HEK293 (cell line): ENCODE data around the gene TPST1.

Experiments used
- FEZF1 ChIP-seq: fragments of 450-650 bp; formaldehyde crosslinking; IDR thresholded peaks from 2 replicates; pipeline ENCODE4 v1.5.1; 2016; ENCODE audit warnings: missing biosample characterization, missing genetic modification characterization
- GLI4 ChIP-seq: fragments of 450-650 bp; formaldehyde crosslinking; IDR thresholded peaks from 2 replicates; pipeline ENCODE4 v1.5.1; 2016; ENCODE audit warnings: missing biosample characterization, missing genetic modification characterization
- GLIS2 ChIP-seq: fragments of 450-650 bp; formaldehyde crosslinking; IDR thresholded peaks from 2 replicates; pipeline ENCODE4 v1.5.1; 2016; ENCODE audit warnings: missing biosample characterization, missing genetic modification characterization
- HOXA7 ChIP-seq: sonication (generic); formaldehyde crosslinking; IDR thresholded peaks from 2 replicates; pipeline ENCODE4 v1.8.1; 2022; ENCODE audit warnings: missing genetic modification reagents, borderline replicate concordance
- MYNN ChIP-seq: fragments of 450-650 bp; formaldehyde crosslinking; IDR thresholded peaks from 2 replicates; pipeline ENCODE4 v1.5.1; 2016; ENCODE audit warnings: missing biosample characterization, missing genetic modification characterization, borderline replicate concordance
- MZF1 ChIP-seq: fragments of 450-650 bp; formaldehyde crosslinking; IDR thresholded peaks from 2 replicates; pipeline ENCODE4 v1.5.1; 2017; ENCODE audit warnings: missing biosample characterization, missing genetic modification characterization, borderline replicate concordance
- REPIN1 ChIP-seq: fragments of 450-650 bp; formaldehyde crosslinking; IDR thresholded peaks from 2 replicates; pipeline ENCODE4 v1.5.1; 2017; ENCODE audit warnings: missing biosample characterization, missing genetic modification characterization, low read depth
- ZBTB20 ChIP-seq: fragments of 450-650 bp; formaldehyde crosslinking; IDR thresholded peaks from 2 replicates; pipeline ENCODE4 v1.5.1; 2016; ENCODE audit warnings: missing biosample characterization, missing genetic modification characterization
- ZFP69B ChIP-seq: fragments of 450-650 bp; formaldehyde crosslinking; IDR thresholded peaks from 2 replicates; pipeline ENCODE4 v1.5.1; 2016; ENCODE audit warnings: missing biosample characterization, missing genetic modification characterization
- ZNF114 ChIP-seq: fragments of 450-650 bp; formaldehyde crosslinking; IDR thresholded peaks from 2 replicates; pipeline ENCODE4 v1.5.0; 2017; ENCODE audit warnings: missing biosample characterization, missing genetic modification characterization
- ZNF146 ChIP-seq: fragments of 450-650 bp; formaldehyde crosslinking; IDR thresholded peaks from 2 replicates; pipeline ENCODE4 v1.5.1; 2016; ENCODE audit warnings: missing biosample characterization, missing genetic modification characterization
- ZNF16 ChIP-seq: fragments of 450-650 bp; formaldehyde crosslinking; IDR thresholded peaks from 2 replicates; pipeline ENCODE4 v1.5.1; 2016; ENCODE audit warnings: low read depth, missing biosample characterization, missing genetic modification characterization
- ZNF24 ChIP-seq: fragments of 450-650 bp; formaldehyde crosslinking; IDR thresholded peaks from 2 replicates; pipeline ENCODE4 v1.5.1; 2016; ENCODE audit warnings: missing biosample characterization, missing genetic modification characterization
- ZNF248 ChIP-seq: fragments of 450-650 bp; formaldehyde crosslinking; IDR thresholded peaks from 2 replicates; pipeline ENCODE4 v1.5.1; 2017; ENCODE audit warnings: missing biosample characterization, missing genetic modification characterization
- ZNF423 ChIP-seq: fragments of 450-650 bp; formaldehyde crosslinking; IDR thresholded peaks from 2 replicates; pipeline ENCODE4 v1.5.1; 2016; ENCODE audit warnings: missing biosample characterization, missing genetic modification characterization
- ZNF48 ChIP-seq: fragments of 450-650 bp; formaldehyde crosslinking; IDR thresholded peaks from 2 replicates; pipeline ENCODE4 v1.5.1; 2016; ENCODE audit warnings: missing biosample characterization, missing genetic modification characterization
- ZNF596 ChIP-seq: fragments of 450-650 bp; IDR thresholded peaks from 2 replicates; pipeline ENCODE4 v1.5.0; 2018; ENCODE audit warnings: missing biosample characterization, mild to moderate bottlenecking, missing genetic modification characterization, moderate library complexity
- ZNF629 ChIP-seq: fragments of 450-650 bp; formaldehyde crosslinking; IDR thresholded peaks from 2 replicates; pipeline ENCODE4 v1.5.1; 2017; ENCODE audit warnings: missing biosample characterization, missing genetic modification characterization
- ZNF76 ChIP-seq: fragments of 450-650 bp; formaldehyde crosslinking; IDR thresholded peaks from 2 replicates; pipeline ENCODE4; 2016; ENCODE audit warnings: low read depth, missing biosample characterization, missing genetic modification characterization, borderline replicate concordance
- ZNF792 ChIP-seq: fragments of 450-650 bp; formaldehyde crosslinking; IDR thresholded peaks from 2 replicates; pipeline ENCODE4 v1.5.1; 2016; ENCODE audit warnings: missing biosample characterization, missing genetic modification characterization
- TF ChIP-seq, protein P1 (sequence below): fragments of 450-650 bp; formaldehyde crosslinking; IDR thresholded peaks from 2 replicates; pipeline ENCODE4 v1.5.1; 2016; ENCODE audit warnings: missing biosample characterization, missing genetic modification characterization, low read depth
- TF ChIP-seq, protein P2 (sequence below): fragments of 450-650 bp; formaldehyde crosslinking; IDR thresholded peaks from 2 replicates; pipeline ENCODE4 v1.5.1; 2016; ENCODE audit warnings: missing biosample characterization, missing genetic modification characterization
- TF ChIP-seq, protein P3 (sequence below): fragments of 450-650 bp; formaldehyde crosslinking; IDR thresholded peaks from 2 replicates; pipeline ENCODE4 v1.5.1; 2017; ENCODE audit warnings: missing biosample characterization, mild to moderate bottlenecking, missing genetic modification characterization, moderate library complexity
- TF ChIP-seq, protein P4 (sequence below): fragments of 450-650 bp; formaldehyde crosslinking; conservative IDR thresholded peaks from 2 replicates; pipeline ENCODE4 v1.5.1; 2016; ENCODE audit warnings: low read depth, missing biosample characterization, missing genetic modification characterization
- TF ChIP-seq, protein P5 (sequence below): fragments of 450-650 bp; formaldehyde crosslinking; IDR thresholded peaks from 2 replicates; pipeline ENCODE4; 2016; ENCODE audit warnings: missing biosample characterization, missing genetic modification characterization
- TF ChIP-seq, protein P6 (sequence below): fragments of 450-650 bp; IDR thresholded peaks from 2 replicates; pipeline ENCODE4 v1.5.1; 2018; ENCODE audit warnings: missing biosample characterization, mild to moderate bottlenecking, missing genetic modification characterization

TPST1 gene

DNA sequence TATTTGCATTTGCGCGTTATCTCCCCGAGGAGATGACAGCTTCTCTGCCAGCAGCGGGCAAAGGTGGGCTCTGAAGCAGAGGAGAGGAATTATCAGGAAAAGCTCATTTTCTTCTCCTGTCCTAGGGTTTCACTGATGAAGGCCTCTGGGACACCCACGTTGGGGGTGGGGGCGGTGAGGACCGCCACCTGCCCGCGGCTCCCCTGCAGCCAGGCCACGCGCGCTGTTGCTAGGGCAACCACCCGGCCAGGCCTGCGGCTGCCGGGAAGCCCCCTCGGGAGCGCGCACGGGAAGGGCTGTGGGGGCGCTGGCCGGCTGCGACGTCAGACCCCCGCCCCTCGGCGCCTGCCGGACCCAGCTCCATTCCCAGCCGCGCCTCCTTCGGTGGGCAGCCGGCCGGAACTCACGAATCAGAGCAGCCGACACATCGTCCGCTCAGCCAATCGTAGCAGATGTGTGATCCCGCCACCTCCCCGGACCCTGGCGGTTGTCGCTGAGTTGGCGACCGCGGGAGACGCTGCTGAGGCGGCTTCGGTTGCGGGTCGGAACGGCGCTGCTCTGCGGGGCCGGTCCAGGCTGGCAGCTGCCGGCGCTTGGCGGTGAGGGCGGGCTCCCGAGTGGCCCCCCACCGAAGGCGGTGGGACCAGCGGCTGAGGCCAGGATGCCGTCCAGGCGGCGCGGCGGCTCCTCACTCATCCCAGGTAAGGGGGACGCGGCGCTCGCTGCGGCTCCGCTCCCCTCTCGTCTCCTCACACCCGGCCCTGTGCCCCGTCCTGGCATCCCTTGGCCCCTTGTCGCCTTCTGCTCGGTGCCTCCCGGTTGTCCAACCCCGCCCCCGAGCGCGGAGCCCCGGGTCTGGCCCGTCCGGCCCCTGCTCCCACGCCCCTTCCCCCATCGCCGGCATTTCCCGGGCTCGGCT is at the start of gene TPST1 (continued):
- TF ChIP-seq, protein P1, sequence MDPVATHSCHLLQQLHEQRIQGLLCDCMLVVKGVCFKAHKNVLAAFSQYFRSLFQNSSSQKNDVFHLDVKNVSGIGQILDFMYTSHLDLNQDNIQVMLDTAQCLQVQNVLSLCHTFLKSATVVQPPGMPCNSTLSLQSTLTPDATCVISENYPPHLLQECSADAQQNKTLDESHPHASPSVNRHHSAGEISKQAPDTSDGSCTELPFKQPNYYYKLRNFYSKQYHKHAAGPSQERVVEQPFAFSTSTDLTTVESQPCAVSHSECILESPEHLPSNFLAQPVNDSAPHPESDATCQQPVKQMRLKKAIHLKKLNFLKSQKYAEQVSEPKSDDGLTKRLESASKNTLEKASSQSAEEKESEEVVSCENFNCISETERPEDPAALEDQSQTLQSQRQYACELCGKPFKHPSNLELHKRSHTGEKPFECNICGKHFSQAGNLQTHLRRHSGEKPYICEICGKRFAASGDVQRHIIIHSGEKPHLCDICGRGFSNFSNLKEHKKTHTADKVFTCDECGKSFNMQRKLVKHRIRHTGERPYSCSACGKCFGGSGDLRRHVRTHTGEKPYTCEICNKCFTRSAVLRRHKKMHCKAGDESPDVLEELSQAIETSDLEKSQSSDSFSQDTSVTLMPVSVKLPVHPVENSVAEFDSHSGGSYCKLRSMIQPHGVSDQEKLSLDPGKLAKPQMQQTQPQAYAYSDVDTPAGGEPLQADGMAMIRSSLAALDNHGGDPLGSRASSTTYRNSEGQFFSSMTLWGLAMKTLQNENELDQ (tag by site-specific recombination): no peak
- TF ChIP-seq ZNF629: peak; percentile 56
- TF ChIP-seq ZNF24 (tag by site-specific recombination): no peak
- no peak for TF ChIP-seq ZBTB20 (tag by site-specific recombination)
- TF ChIP-seq ZNF16 (tag by site-specific recombination): no peak
- peak; percentile 94 for TF ChIP-seq GLIS2 (tag by site-specific recombination)
- no peak for TF ChIP-seq MZF1
- no peak for TF ChIP-seq REPIN1 (tag by site-specific recombination)
- peak; percentile 60; the same call in 1 of the 2 replicates for TF ChIP-seq ZNF76 (tag by site-specific recombination)
- TF ChIP-seq, protein P2, sequence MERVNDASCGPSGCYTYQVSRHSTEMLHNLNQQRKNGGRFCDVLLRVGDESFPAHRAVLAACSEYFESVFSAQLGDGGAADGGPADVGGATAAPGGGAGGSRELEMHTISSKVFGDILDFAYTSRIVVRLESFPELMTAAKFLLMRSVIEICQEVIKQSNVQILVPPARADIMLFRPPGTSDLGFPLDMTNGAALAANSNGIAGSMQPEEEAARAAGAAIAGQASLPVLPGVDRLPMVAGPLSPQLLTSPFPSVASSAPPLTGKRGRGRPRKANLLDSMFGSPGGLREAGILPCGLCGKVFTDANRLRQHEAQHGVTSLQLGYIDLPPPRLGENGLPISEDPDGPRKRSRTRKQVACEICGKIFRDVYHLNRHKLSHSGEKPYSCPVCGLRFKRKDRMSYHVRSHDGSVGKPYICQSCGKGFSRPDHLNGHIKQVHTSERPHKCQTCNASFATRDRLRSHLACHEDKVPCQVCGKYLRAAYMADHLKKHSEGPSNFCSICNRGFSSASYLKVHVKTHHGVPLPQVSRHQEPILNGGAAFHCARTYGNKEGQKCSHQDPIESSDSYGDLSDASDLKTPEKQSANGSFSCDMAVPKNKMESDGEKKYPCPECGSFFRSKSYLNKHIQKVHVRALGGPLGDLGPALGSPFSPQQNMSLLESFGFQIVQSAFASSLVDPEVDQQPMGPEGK (tag by site-specific recombination): peak; percentile 83
- TF ChIP-seq, protein P3, sequence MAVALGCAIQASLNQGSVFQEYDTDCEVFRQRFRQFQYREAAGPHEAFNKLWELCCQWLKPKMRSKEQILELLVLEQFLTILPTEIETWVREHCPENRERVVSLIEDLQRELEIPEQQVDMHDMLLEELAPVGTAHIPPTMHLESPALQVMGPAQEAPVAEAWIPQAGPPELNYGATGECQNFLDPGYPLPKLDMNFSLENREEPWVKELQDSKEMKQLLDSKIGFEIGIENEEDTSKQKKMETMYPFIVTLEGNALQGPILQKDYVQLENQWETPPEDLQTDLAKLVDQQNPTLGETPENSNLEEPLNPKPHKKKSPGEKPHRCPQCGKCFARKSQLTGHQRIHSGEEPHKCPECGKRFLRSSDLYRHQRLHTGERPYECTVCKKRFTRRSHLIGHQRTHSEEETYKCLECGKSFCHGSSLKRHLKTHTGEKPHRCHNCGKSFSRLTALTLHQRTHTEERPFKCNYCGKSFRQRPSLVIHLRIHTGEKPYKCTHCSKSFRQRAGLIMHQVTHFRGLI (tag by site-specific recombination): no peak
- no peak for TF ChIP-seq ZFP69B (tag by site-specific recombination)
- TF ChIP-seq ZNF146 (tag by site-specific recombination): no peak
- no peak for TF ChIP-seq HOXA7 (CRISPR knock-in tag)
- TF ChIP-seq ZNF423 (tag by site-specific recombination): no peak
- no peak for TF ChIP-seq ZNF248 (tag by site-specific recombination)
- TF ChIP-seq MYNN (tag by site-specific recombination): no peak
- TF ChIP-seq, protein P4, sequence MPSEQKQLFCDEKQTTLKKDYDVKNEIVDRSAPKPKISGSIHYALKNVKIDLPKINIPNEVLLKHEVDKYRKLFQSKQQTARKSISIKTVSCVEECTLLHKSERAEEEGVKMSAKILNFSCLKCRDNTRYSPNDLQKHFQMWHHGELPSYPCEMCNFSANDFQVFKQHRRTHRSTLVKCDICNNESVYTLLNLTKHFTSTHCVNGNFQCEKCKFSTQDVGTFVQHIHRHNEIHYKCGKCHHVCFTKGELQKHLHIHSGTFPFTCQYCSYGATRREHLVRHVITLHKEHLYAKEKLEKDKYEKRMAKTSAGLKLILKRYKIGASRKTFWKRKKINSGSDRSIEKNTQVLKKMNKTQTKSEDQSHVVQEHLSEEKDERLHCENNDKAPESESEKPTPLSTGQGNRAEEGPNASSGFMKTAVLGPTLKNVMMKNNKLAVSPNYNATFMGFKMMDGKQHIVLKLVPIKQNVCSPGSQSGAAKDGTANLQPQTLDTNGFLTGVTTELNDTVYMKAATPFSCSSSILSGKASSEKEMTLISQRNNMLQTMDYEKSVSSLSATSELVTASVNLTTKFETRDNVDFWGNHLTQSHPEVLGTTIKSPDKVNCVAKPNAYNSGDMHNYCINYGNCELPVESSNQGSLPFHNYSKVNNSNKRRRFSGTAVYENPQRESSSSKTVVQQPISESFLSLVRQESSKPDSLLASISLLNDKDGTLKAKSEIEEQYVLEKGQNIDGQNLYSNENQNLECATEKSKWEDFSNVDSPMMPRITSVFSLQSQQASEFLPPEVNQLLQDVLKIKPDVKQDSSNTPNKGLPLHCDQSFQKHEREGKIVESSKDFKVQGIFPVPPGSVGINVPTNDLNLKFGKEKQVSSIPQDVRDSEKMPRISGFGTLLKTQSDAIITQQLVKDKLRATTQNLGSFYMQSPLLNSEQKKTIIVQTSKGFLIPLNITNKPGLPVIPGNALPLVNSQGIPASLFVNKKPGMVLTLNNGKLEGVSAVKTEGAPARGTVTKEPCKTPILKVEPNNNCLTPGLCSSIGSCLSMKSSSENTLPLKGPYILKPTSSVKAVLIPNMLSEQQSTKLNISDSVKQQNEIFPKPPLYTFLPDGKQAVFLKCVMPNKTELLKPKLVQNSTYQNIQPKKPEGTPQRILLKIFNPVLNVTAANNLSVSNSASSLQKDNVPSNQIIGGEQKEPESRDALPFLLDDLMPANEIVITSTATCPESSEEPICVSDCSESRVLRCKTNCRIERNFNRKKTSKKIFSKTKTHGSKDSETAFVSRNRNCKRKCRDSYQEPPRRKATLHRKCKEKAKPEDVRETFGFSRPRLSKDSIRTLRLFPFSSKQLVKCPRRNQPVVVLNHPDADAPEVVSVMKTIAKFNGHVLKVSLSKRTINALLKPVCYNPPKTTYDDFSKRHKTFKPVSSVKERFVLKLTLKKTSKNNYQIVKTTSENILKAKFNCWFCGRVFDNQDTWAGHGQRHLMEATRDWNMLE (tag by site-specific recombination): no peak
- TF ChIP-seq, protein P5, sequence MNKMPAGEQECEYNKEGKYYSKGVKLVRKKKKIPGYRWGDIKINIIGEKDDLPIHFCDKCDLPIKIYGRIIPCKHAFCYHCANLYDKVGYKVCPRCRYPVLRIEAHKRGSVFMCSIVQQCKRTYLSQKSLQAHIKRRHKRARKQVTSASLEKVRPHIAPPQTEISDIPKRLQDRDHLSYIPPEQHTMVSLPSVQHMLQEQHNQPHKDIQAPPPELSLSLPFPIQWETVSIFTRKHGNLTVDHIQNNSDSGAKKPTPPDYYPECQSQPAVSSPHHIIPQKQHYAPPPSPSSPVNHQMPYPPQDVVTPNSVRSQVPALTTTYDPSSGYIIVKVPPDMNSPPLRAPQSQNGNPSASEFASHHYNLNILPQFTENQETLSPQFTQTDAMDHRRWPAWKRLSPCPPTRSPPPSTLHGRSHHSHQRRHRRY: no peak
- no peak for TF ChIP-seq ZNF596 (tag by site-specific recombination)
- TF ChIP-seq ZNF114 (tag by site-specific recombination): no peak
- TF ChIP-seq GLI4 (tag by site-specific recombination): no peak
- TF ChIP-seq FEZF1: no peak
- TF ChIP-seq, protein P6, sequence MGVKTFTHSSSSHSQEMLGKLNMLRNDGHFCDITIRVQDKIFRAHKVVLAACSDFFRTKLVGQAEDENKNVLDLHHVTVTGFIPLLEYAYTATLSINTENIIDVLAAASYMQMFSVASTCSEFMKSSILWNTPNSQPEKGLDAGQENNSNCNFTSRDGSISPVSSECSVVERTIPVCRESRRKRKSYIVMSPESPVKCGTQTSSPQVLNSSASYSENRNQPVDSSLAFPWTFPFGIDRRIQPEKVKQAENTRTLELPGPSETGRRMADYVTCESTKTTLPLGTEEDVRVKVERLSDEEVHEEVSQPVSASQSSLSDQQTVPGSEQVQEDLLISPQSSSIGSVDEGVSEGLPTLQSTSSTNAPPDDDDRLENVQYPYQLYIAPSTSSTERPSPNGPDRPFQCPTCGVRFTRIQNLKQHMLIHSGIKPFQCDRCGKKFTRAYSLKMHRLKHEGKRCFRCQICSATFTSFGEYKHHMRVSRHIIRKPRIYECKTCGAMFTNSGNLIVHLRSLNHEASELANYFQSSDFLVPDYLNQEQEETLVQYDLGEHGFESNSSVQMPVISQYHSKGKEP (tag by site-specific recombination): no peak
- no peak for TF ChIP-seq ZNF48 (tag by site-specific recombination)
- no peak for TF ChIP-seq ZNF792
